HAP-1 (cell line): ENCODE results near the gene NUDT15.
"Not testable (repeated sequence)": the region's sequence is repeated elsewhere in the genome, so short reads cannot be mapped to it uniquely, and the experiment has no call there.

ENCODE experiments used
- DNase-seq, 2 experiments: peaks; one replicate each; pipeline ENCODE4 v3.0.0-alpha.2; 2016 to 2020; ENCODE audit warnings: low spot score in 2 of 2
- H3K27me3 ChIP-seq: fragments of 250-450 bp; sonication (Bioruptor Pico); 2 replicates; pipeline ENCODE4 v1.5.1; 2020; ENCODE audit warnings: low read depth, mild to moderate bottlenecking, moderate library complexity
- H3K36me3 ChIP-seq: fragments of 250-450 bp; sonication (Bioruptor Pico); replicated peaks from 2 replicates; pipeline ENCODE4 v1.5.1; 2020; ENCODE audit warnings: mild to moderate bottlenecking
- H3K4me1 ChIP-seq: fragments of 250-450 bp; sonication (Bioruptor Pico); 2 replicates; pipeline ENCODE4 v1.5.1; 2020; ENCODE audit warnings: mild to moderate bottlenecking
- H3K4me3 ChIP-seq: fragments of 250-450 bp; sonication (Bioruptor Pico); 2 replicates; pipeline ENCODE4 v1.5.1; 2020; ENCODE audit warnings: mild to moderate bottlenecking, moderate library complexity
- H3K9me3 ChIP-seq: fragments of 250-450 bp; sonication (Bioruptor Pico); 2 replicates; pipeline ENCODE4 v1.5.1; 2020; ENCODE audit warnings: mild to moderate bottlenecking, moderate library complexity
- in situ Hi-C: fragments of 300-500 bp; cut with MboI; formaldehyde crosslinking; loops from 3 replicates; pipeline ENCODE4 v1.14.3; 2020; ENCODE audit warnings: low sequenced_read_pairs, inconsistent platforms, mixed read lengths

NUDT15 gene

DNA sequence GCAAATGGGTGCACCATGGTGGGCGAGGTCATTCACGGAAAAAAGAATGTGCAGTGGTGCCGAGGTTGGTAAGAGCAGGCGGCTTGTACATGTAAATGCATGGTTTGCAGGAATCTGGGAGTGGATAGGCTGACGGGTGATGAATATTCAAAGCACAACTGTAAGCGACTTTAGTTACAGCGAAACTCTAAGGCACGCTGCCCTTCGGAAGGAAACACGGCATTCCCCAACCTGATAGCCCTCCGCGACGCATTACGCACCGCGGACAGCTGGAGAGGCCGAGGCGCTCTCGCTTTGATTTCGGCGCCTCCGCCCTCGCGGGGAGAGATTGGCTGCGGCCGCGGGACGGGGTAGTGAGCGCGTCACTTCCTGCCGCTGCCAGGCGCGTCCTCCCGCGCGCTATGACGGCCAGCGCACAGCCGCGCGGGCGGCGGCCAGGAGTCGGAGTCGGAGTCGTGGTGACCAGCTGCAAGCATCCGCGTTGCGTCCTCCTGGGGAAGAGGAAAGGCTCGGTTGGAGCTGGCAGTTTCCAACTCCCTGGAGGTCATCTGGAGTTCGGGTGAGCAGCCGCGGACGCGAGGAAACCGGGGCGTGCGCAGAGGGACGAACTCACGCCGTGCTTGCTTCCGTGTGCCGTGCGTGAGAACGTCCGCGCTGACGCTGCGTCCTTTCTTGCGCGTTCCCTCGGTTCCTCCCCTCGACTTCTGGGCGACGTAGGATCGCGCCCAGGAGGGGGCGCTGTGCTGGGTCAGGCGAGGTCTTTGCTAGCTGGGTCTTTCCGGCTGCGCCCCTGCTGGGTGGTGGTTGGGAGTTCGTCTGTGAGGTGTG is at the start of gene NUDT15:
NUDT15 (plus strand) TSS at position 381 of the 828 bp plus-strand sequence; CDS start at position 402, 21 bp downstream.
- peak within 1 kb of the TSS; percentile 84 for H3K4me3 ChIP-seq
- DNase-seq: peak; percentile 91 to 96
- peaks cover 21% of the 10 kb centered on the region; the same call in 1 of the 2 replicates for H3K36me3 ChIP-seq
- in situ Hi-C loops: no loop called here
- no peaks in the 10 kb centered on the region for H3K9me3 ChIP-seq
- no peaks in the 10 kb centered on the region for H3K27me3 ChIP-seq
- peaks cover 14% of the 10 kb centered on the region for H3K4me1 ChIP-seq

DNA sequence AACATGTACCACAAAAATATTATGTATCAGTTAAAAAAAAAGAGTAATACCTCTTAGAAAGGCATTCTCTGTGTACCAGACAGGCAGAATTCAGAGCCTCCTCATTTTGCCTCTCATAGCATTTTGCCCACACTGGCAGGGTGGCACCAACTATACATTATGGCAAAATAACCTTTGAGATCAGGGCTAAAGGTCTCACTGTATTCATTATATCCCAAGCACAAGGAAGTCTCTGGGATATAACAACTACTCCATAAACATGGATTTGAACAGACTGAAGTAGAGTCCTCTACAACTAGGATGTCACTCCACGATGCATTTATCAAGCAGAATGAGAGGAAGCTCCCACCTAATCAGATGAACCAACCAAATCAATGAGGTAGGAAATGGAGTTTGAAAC is 47.1 kb upstream of the NUDT15 start:
- no peak overlapping the region for H3K4me3 ChIP-seq
- no peak for DNase-seq
- H3K4me1 ChIP-seq: no peaks in the 10 kb centered on the region
- in situ Hi-C loops: no loop called here
- peaks cover 43% of the 10 kb centered on the region for H3K36me3 ChIP-seq
- no peaks in the 10 kb centered on the region for H3K27me3 ChIP-seq
- no peaks in the 10 kb centered on the region for H3K9me3 ChIP-seq

DNA sequence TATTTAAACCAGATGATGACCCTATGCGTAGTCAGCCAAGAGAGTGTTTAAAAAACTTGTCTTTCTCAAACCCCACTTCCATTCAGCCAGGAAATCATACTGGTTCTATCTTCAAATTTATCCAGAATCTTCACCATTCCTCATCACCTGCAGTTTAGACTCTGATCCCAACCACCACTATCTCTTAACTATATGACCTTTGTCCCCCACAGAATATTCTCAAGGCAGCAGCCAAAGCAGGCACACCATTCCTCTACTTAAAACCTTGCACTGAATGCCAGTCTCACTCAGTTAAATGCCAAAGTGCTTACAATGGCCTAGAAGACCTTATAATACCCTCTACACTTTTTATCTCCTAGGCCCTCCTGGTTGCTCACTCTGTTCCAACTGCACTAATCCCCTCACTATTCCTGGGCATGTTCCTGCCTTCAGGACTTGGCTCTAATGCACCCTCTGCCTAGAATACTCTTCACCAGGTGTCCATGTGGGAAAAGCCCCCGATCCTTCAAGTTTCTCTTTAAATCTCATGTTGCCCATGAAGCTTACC is 46.5 kb upstream of the NUDT15 start:
- DNase-seq: no peak
- Histone ChIP-seq H3K27me3 (no peaks in the 10 kb centered on the region), H3K4me3 (no peak overlapping the region), H3K36me3 (peaks cover 40% of the 10 kb centered on the region), H3K4me1 (no peaks in the 10 kb centered on the region), H3K9me3 (no peaks in the 10 kb centered on the region)
- in situ Hi-C loops: no loop called here

DNA sequence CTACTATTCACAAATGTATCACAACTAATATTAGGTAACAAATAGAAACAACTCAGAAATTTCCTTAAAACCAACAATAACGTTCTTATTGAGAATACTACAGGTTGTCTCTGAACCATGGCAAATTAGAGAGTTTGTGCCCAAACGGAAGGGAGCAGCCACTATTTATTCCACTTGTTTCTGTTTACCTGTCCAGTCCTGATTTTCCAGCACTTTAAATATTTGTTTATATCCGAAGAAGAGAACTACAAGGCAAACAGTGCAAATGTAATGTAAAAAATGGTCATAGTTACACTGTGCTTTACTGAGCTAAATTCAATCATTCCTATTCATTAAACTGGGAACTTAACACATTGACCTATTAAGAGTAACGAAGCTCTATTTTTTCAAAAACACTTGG is 45.7 kb upstream of the NUDT15 start:
- Histone ChIP-seq H3K9me3 (no peaks in the 10 kb centered on the region), H3K4me3 (no peak overlapping the region), H3K4me1 (no peaks in the 10 kb centered on the region), H3K36me3 (peaks cover 37% of the 10 kb centered on the region), H3K27me3 (no peaks in the 10 kb centered on the region)
- no peak for DNase-seq
- in situ Hi-C loops: no loop called here

DNA sequence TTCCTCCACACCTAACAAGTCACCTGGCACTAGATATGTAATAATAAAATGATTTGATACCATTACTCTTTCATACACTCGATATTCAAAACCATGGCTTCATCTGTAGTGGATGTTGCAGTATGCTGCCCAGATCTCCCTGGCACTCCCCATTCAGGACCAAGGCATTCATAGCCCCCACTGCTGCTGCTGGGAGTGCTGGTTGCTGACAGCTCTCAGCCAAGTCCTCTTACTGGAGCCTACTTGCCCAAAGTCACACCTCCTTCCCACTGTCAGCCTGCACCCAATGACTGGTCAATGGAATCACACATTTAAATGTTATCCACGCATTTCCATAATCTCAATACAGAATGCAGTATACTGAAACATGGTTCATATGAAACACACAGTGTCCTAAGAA is 40.1 kb upstream of the NUDT15 start:
- H3K4me3 ChIP-seq: no peak overlapping the region
- H3K36me3 ChIP-seq: peaks cover 22% of the 10 kb centered on the region
- peaks cover 11% of the 10 kb centered on the region for H3K4me1 ChIP-seq
- DNase-seq: no peak
- H3K9me3 ChIP-seq: no peaks in the 10 kb centered on the region
- in situ Hi-C loops: no loop called here
- H3K27me3 ChIP-seq: no peaks in the 10 kb centered on the region

DNA sequence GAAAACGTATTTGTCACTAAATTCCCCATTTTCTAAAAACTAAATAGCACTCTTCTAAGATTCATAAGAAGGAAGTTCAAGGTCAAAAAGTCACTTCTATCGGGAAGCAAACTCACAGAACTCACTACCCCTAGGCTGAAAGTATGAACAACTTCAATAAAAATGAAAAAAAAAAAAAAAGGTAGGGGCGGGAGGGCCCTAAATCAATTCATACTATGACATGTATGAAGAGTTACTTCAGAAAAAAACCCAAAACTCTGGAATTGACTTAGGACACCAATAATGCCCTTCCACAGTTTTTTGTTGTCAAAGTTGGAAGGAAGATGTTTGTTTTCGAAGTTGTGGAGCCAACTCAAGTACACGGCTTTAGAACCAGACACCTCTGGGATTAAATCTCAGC is 37.6 kb upstream of the NUDT15 start:
- Histone ChIP-seq H3K36me3 (peaks cover 12% of the 10 kb centered on the region), H3K9me3 (no peaks in the 10 kb centered on the region), H3K4me3 (peak overlapping the region; percentile 96), H3K27me3 (no peaks in the 10 kb centered on the region), H3K4me1 (peaks cover 11% of the 10 kb centered on the region)
- DNase-seq: no peak
- in situ Hi-C loops: no loop called here

DNA sequence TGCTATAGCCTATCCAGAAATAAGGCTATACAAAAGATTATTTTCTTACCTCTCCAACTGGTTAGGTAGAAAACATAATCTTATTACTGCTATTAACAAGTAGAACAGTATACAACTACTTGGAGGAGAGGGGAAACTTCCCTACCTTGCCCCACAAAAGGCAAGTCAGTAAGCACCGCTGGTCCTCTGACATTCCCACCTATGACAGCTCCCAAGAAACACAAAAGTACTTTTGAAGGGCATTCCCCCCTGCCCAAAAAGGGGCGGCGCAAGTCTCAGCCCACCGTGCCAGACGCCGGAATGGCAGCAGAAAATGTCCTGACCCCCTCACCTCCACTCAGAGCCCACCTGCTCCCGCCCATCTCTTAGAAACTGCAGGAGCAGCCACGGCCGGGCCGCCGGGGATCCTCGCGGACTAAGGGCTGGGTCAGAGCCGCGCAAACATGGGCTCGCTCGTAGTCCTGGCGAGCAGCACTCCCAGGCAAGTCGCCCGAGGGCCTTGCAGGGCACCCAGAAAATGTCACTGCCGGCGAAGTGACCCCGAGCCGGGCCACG is 36.9 kb upstream of the NUDT15 start:
- Histone ChIP-seq H3K9me3 (no peaks in the 10 kb centered on the region), H3K36me3 (peaks cover 12% of the 10 kb centered on the region), H3K27me3 (no peaks in the 10 kb centered on the region), H3K4me1 (peaks cover 11% of the 10 kb centered on the region), H3K4me3 (peak overlapping the region; percentile 96)
- in situ Hi-C loops: no loop called here
- peak in 1 of 2 experiments; percentile 39 for DNase-seq

DNA sequence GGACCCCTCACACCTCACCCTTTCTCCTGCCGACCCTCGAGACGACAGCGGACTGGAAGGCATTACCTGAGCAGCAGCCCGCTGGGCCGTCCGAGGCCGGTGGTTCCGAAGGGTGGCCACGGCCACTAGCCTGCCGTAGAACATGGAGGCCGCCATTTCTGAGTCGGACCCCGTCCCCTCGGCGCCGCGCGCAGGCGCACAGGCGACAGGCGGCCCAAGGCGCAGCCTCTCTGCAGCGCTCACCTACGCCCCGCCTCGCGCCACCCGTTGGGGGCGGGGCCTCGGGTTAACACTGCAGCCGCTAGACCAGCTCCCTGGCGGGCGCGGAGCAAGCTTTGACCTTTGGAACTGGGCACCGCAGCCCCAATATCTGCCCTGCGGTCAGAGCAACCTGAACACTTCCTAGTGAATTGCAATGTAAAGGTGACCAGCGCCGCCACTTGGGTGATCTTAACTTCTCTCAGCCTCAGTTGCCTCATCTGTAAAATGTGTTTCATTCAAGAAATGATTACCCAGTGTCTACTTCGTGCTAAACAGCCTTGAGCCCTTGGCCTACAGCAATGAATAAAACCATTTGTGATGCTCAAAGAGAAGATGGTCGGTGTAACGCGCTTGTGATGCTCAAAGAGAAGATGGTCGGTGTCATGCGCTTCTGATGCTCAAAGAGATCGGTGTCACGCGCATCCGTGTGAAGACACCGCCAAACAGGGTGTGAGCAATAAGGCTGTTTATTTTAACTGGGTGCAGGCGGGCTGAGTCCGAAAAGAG is 36.2 kb upstream of the NUDT15 start, which contains the start of gene SUCLA2:
SUCLA2 (minus strand) TSS at position 160 of the 768 bp plus-strand sequence; CDS start at position 156, 4 bp downstream.
- Histone ChIP-seq H3K36me3 (peaks cover 12% of the 10 kb centered on the region), H3K4me3 (peak within 1 kb of the TSS; percentile 96), H3K4me1 (peaks cover 11% of the 10 kb centered on the region), H3K9me3 (no peaks in the 10 kb centered on the region), H3K27me3 (no peaks in the 10 kb centered on the region)
- DNase-seq: peak; percentile 89 to 94
- in situ Hi-C loops: no loop called here

DNA sequence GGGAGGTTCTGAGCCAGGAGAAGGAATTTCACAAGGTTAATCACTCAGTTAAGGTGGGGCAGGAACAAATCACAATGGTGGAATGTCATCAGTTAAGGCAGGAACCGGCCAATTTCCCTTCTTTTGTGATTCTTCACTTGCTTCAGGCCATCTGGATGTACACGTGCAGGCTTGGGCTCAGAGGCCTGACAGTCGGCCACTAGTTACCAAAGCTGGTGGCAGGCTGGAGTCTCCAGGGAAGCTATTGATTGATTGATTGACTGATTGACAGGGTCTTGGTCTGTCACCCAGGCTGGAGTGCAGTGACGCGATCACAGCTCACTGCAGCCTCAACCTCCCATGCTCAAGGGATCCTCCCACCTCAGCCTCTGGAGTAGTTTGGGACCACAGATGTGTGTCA is 35.5 kb upstream of the NUDT15 start:
- in situ Hi-C loops, H3K9me3 ChIP-seq, H3K36me3 ChIP-seq, H3K27me3 ChIP-seq, H3K4me3 ChIP-seq: not testable (repeated sequence)
- H3K4me1 ChIP-seq: peaks cover 11% of the 10 kb centered on the region
- DNase-seq: peak in 1 of 2 experiments; percentile 21

DNA sequence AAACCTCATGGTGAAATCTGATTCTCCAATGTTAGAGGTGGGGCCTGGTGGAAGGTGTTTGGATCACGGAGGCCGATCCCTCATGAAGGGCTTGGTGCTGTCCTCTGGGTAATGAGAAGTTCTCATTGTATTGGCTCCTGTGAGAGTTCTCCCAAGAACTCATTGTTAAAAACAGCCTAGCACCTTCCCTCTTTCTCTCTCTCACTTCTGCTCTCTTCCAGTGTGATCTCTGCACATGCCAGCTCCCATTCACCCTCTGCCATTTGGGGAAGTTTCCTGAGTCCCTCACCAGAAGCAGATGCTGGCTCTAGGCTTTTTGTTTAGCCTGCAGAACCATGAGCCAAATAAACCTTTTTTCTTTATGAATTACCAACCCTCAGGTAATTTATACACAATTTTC is 33.3 kb upstream of the NUDT15 start:
- no peak overlapping the region for H3K4me3 ChIP-seq
- H3K27me3 ChIP-seq: no peaks in the 10 kb centered on the region
- no peaks in the 10 kb centered on the region for H3K9me3 ChIP-seq
- H3K4me1 ChIP-seq: peaks cover 11% of the 10 kb centered on the region
- H3K36me3 ChIP-seq: peaks cover 3% of the 10 kb centered on the region; the same call in 1 of the 2 replicates
- no peak for DNase-seq
- in situ Hi-C loops: no loop called here

DNA sequence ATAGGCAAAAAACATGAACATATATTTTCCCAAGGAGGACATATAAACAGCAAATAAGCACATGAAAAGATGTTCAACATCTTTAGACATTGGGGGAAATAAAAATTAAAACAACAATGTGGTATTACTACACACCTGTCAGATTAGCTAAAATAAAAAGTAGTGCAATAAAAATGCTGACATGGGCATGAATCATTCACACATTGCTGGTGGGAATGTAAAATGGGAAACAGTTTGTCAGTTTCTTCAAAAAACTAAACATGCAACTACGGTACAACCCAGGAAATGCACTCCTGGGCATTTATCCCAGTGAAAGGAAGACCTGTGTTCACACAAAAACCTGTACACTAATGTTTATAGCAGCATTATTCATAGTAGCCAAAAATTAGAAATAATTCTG is 31.1 kb upstream of the NUDT15 start:
- DNase-seq: no peak
- H3K36me3 ChIP-seq: no peaks in the 10 kb centered on the region
- no peak overlapping the region for H3K4me3 ChIP-seq
- H3K4me1 ChIP-seq: peaks cover 6% of the 10 kb centered on the region
- no peaks in the 10 kb centered on the region for H3K9me3 ChIP-seq
- in situ Hi-C loops: no loop called here
- no peaks in the 10 kb centered on the region for H3K27me3 ChIP-seq

DNA sequence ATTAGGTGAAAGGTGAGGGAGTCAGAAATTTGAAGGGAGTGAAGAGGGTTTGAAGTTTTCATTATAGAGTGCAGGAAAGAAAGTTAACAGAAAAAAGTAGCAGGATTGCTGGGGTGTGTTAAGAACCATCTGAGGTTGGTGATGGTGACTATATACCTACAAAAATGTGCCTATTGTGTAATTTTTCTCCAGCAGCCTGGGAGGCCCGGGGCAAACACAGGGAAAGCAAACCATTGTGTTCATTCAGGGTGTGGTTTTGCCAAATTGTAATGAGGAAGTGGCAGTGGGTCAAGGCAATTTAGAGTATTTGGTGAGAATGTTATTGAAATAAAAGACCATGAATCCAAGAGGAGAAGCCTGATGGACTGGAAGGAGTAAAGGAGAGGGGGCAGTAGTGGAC is 28.2 kb upstream of the NUDT15 start:
- H3K36me3 ChIP-seq: no peaks in the 10 kb centered on the region
- no peak overlapping the region for H3K4me3 ChIP-seq
- H3K4me1 ChIP-seq: no peaks in the 10 kb centered on the region
- no peaks in the 10 kb centered on the region for H3K9me3 ChIP-seq
- no peaks in the 10 kb centered on the region for H3K27me3 ChIP-seq
- no peak for DNase-seq
- in situ Hi-C loops: no loop called here

DNA sequence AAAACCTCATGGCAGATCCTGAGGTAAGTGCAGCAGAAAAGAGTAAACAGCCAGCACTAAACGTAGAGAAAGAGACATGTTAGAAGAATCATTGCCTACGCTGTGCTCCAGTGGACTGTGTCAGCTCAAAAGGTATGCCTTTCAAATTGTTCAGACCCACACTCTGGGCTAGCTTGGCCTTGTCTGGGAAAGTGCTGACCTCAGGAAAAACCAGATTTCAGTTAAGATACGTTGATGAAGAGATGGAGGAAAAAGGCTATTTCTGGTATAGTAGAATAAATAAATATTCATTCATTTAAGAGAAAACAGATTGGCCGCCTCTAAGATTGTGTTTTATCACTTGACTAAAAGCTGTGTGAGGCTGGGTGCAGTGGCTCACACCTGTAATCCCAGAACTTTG is 26.8 kb upstream of the NUDT15 start:
- no peak for DNase-seq
- no peaks in the 10 kb centered on the region for H3K9me3 ChIP-seq
- H3K4me3 ChIP-seq: no peak overlapping the region
- no peaks in the 10 kb centered on the region for H3K36me3 ChIP-seq
- no peaks in the 10 kb centered on the region for H3K4me1 ChIP-seq
- in situ Hi-C loops: no loop called here
- no peaks in the 10 kb centered on the region for H3K27me3 ChIP-seq
